Erythroblast (primary cell): ENCODE measurements around the gene TM9SF4.

Experiments used
- GATA1 ChIP-seq: IDR thresholded peaks from 2 replicates; pipeline ENCODE4 v1.6.1; 2011; ENCODE audit warnings: low read depth, mild to moderate bottlenecking, control low read depth, low read length, moderate library complexity
- POLR2A ChIP-seq: IDR thresholded peaks from 2 replicates; pipeline ENCODE4 v1.6.1; 2011; ENCODE audit warnings: mild to moderate bottlenecking, low read length

DNA sequence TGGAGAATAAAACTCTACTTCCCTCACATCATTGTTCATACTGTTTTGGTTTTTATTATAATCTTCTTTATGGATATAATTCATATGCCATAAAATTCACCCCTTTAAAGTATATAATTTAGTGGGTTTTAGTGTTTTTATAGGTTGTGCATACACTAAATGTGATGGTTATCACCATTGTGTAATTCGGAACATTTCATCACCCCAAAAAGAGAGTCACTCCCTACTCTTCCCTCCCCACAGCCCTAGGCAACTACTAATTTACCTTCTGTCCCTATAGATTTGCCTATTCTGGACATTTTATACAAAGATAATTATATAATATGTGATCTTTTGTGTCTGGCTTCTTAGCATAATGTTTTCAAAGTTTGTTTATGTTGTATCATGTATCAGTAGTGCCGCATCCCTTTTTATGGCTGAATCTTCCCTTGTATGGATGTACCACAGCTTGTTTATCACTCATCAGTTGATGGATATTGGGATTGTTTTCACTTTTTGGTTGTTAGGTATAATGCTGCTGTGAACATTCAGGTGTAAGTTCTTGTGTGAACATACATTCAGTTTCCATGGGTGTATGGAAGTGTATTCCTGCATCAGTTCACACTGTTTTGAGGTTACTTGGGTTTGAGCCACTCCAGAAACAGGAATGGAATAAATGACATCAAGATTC, 4.2 kb downstream of the TM9SF4 start:
- TF ChIP-seq POLR2A (no peak), GATA1 (no peak)
